NCI-H1048 (cell line): ENCODE data around the gene CAMSAP3.
"Not testable (repeated sequence)": the region's sequence is repeated elsewhere in the genome, so short reads cannot be mapped to it uniquely, and the experiment has no call there.

ENCODE experiments used
- DNase-seq: peaks from one replicate; lab custom pipeline; 2025; lab: John Stamatoyannopoulos, UW

CAMSAP3 gene

DNA sequence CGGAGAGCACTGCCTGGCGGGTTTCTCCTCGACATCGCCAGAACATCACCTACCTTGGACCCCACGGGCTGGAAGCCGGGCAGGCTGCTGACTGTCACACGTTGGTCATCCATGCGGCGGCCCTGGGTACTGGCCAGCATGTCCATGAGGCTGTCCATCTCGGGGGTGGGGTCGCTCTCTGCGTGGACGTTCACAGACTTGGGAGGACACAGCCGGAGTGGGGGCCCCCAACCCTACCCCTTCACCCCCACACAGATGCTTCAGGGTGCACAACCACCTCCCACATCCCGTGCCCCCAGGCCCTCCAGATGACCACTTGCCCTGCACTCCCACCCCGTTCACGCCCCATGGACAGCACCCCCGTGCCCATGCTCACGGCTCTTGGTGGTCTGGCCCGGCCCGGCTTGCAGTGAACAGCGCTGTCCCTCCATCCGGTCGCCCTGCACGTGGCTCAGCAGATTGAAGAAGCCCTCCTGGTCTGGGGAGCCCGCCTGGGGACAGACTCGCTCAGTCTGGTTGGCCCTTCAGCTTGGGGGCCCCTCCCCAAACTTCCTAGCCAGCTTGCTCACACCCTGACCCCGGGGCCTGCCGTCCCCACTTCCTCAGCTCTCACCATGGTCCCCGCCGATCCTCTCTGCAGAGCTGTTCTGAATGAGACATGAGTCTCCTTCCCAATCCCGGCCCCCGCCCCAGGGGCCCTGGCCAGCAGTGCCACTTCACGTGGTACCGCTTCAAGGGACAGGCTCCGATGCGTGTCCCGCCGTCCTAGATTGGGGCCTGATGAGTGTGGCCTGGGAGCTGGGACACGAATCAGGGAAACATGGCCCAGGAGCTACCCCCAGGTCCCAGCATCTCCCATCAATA is 36.9 kb downstream of the CAMSAP3 start:
- no peak for DNase-seq

- DNase-seq = no peak
Measured at GRCh38 chr19:7633698-7634097, 38.0 kb downstream of the CAMSAP3 start, which contains the start of gene PCP2. PCP2 (minus strand) TSS chr19:7633719; CDS start chr19:7633457, 262 bp downstream.

GRCh38 chr19:7635670-7636069 is 40.0 kb downstream of the CAMSAP3 start:
- DNase-seq = no peak

DNA sequence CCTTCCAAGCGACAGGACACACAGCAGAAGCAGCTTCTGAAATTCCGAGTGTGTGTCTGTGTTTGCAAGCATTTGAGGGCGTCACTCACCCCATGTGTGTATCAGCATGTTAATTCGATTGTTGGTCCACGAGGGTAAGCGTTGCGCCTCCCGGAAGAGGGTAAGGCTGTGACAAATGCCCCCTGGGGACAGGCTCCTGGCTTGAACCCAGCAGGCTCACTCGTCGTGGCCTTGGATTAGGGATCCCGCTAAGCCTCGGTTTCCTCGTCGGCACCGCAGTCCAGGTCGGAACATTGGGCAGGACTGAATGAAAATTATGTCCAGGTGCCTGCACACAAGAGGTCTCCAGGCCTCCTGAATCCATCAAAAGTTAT is 40.6 kb downstream of the CAMSAP3 start:
- no peak for DNase-seq

GRCh38 chr19:7636691-7637373 is 41.2 kb downstream of the CAMSAP3 start, which contains the start of gene STXBP2:
STXBP2 (plus strand) TSS chr19:7637110; CDS start chr19:7637150, 40 bp downstream.
- peak; percentile 13 for DNase-seq

- DNase-seq = no peak
Measured at GRCh38 chr19:7637374-7638256, 42.0 kb downstream of the CAMSAP3 start.

GRCh38 chr19:7638802-7639465 is 43.3 kb downstream of the CAMSAP3 start:
- DNase-seq = no peak

DNA sequence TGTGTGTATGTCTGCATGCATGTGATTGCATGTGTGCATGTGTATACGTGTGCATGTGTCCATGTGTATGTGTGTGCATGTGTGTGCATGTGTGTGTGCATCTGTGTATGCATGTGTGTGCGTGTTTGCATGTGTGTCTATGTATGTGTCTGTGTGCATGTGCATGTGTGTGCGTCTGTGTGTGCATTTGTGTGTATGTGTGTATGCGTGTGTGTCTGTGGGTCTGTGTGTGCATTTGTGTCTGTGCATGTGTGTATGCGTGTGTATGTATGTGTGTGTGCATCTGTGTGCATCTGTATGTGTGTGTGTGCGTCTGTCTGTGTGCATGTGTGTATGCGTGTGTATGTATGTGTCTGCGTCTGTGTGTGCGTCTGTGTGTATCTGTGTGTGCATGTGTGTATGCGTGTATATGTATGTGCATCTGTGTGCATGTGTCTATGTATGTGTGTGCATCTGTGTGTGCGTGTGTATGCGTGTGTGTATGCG is 44.2 kb downstream of the CAMSAP3 start:
- DNase-seq = no peak

DNA sequence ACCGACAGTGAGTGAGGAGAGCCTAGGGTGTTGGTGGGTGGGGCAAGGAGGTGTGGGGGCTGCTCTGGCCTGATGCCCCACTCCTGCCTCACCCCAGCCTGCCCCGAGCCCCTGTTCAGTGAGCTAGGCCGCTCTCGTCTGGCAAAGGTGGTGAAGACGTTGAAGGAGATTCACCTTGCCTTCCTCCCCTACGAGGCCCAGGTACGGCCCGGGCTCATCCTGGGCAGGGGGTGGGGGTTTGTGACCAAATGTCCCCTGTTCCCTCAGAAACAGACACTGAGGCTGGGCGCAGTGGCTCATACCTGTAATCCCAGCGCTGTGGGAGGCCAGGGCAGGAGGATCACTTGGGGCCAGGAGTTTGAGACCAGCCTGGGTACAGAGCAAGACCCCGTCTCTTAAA is 45.1 kb downstream of the CAMSAP3 start:
- DNase-seq = no peak

DNA sequence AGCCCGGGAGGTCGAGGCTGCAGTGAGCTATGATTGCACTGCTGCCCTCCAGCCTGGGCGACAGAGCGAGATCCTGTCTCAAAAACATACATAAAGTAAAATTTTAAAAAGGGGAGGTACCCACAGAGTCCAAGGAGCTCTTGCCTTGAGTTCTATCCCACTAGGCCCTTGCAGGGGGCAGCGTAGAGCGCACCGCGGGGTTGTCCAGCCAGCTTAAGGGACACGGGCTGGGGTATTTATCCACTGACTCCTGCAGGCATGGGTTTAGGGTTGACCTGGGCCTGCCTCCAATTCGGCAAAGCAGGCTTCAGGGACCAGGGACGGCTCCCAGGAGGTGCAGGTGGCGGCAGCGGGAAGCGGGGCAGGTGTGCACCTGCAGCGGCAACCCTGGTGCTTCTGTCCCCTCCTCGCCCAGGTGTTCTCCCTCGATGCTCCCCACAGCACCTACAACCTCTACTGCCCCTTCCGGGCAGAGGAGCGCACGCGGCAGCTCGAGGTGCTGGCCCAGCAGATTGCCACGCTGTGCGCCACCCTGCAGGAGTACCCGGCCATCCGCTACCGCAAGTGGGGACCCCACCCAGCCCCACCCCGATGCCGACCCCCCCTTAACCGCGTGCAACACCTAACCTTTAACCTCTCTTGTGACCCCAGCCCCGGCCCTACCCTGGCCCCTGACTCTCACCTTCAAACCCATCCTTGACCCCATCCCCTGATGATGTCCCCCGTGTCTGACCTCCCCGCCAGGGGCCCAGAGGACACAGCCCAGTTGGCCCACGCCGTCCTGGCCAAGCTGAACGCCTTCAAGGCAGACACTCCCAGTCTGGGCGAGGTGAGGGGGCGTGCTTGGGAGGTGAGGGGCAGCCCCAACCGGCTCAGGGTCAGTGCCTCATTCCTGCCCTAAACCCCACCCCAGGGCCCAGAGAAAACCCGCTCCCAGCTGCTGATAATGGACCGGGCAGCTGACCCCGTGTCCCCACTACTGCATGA is 45.9 kb downstream of the CAMSAP3 start:
- DNase-seq = no peak

- DNase-seq = no peak
Measured at GRCh38 chr19:7642295-7643030, 46.8 kb downstream of the CAMSAP3 start.

DNA sequence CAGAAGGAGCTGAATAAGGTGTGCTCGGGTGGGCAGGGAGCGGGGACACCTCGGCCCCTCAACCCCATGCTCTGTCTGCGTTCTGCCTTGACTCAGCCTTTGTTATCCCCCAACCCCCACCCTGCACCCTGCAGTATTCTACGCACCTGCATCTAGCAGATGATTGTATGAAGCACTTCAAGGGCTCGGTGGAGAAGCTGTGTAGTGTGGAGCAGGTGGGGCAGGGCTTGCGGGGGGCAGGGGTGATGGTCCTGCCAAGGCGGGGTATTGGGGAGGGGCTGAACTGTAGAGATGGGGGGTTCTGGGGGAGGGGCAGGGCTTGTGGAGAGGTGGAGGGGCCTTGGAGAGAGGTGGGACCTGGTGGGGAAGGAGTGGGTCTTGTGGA is 47.4 kb downstream of the CAMSAP3 start:
- no peak for DNase-seq

- not testable (repeated sequence) for DNase-seq
Measured at GRCh38 chr19:7643629-7644549, 48.2 kb downstream of the CAMSAP3 start.

DNA sequence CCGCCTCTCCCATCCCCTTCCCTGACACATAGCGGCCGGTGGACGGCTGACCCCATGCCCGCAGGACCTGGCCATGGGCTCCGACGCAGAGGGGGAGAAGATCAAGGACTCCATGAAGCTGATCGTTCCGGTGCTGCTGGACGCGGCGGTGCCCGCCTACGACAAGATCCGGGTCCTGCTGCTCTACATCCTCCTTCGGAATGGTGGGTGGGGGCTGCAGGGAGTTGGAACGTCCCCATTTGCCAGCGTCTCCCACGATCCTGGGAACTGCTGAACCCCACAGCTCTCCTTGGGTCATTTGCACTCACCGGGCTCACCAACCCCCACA is 48.9 kb downstream of the CAMSAP3 start:
- DNase-seq = no peak

- DNase-seq = no peak
Measured at GRCh38 chr19:7645163-7645562, 49.5 kb downstream of the CAMSAP3 start.

DNA sequence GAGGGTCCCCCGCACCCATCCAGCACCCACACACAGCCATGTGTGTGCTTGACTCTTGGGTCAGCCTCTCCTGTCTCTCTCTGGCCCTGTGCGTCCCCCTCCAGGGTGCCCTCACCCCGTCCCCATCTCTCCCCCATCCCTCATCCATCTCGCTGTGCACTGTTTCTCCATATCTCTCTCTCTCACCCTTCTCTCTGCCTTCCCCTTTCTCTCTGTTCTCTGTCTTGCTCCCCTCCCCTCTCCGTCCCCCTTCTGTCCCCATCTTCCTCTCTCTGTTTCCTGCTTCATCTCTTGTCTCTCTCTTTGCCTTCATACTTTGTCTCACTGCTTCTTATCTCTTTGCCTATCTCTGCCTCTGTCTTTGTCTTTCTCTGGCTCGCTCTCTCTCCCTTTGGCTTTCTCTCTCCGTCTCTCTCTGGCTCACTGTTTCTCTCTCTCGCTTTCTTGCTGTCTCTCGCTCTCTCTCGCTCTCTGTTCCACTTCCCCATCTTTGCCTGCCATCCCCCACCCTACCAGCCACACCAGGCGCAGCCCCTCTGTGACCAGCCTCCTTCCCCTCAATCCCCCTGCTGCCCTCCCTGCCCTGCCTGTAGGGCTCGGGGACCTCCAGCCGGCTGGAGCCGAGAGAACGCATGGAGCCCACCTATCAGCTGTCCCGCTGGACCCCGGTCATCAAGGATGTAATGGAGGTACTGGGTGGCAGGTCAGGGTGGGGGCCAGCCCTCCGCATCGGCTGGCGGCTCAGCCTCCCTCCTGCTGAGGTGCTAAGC is 50.2 kb downstream of the CAMSAP3 start:
- no peak for DNase-seq

- DNase-seq = no peak
Measured at GRCh38 chr19:7646426-7646700, 50.7 kb downstream of the CAMSAP3 start.

DNA sequence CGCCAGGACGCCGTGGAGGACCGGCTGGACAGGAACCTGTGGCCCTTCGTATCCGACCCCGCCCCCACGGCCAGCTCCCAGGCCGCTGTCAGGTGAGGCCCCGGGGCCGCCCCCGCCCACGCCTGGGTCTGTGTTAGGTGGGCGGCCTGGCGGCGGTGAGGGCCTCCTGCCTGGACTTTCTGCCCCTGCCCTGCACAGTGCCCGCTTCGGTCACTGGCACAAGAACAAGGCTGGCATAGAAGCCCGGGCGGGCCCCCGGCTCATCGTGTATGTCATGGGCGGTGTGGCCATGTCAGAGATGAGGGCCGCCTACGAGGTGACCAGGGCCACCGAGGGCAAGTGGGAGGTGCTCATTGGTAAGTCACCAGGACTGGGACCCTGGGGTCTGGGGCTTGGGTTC is 51.5 kb downstream of the CAMSAP3 start:
- no peak for DNase-seq
